Right lobe of liver (tissue), 6 donors: Measurements from ENCODE around the gene DLG2. TPM values are rescaled to one million over a fixed set of nuclear protein-coding genes. Genes with fewer than 3 reads are reported as not detected.

ENCODE experiments used
- ATAC-seq, 4 donors: fragments of 200-7000 bp; cut with Tn5 transposase; one replicate each; pipeline ENCODE4 v1.9.1; 2020; ENCODE audit warnings: mild to moderate bottlenecking in 4 of 4, moderate library complexity in 4 of 4
- DNase-seq, 3 donors: peaks; one replicate each; pipeline ENCODE4 v3.0.0-alpha.2; 2020
- H3K27ac ChIP-seq, 3 donors: fragments of 200-600 bp; one replicate each; pipeline ENCODE4 v1.8.0; 2022
- H3K27me3 ChIP-seq, 2 donors: fragments of 200-600 bp; one replicate each; pipeline ENCODE4 v1.8.0; 2022
- H3K36me3 ChIP-seq, 4 donors: fragments of 200-600 bp; sonication (generic) in 1 of 4; one replicate each; pipeline versions ENCODE4 v1.5.1 to v1.8.0; 2017 to 2022; ENCODE audit warnings: control low read depth in 1 of 4
- H3K4me1 ChIP-seq, 4 donors: fragments of 200-600 bp; sonication (generic) in 1 of 4; one replicate each; pipeline versions ENCODE4 v1.5.1 to v1.8.0; 2017 to 2022; ENCODE audit warnings: control low read depth in 1 of 4
- H3K4me3 ChIP-seq, 3 donors: fragments of 200-600 bp; one replicate each; pipeline ENCODE4 v1.8.0; 2022
- H3K9me3 ChIP-seq, 4 donors: fragments of 200-600 bp; sonication (generic) in 1 of 4; one replicate each; pipeline versions ENCODE4 v1.5.1 to v1.8.0; 2017 to 2022; ENCODE audit warnings: control low read depth in 1 of 4
- POLR2A ChIP-seq: fragments of 450-650 bp; IDR thresholded peaks from one replicate; pipeline ENCODE4 v1.6.1; 2017; ENCODE audit warnings: antibody characterized with exemption, mild to moderate bottlenecking
- WGBS: methylation state at CpG from one replicate; pipeline ENCODE4 v1.1.6; 2018; ENCODE audit warnings: low coverage, low lambda C conversion rate; ENCODE audit not compliant: insufficient coverage; ENCODE audit errors: missing lambda C conversion rate; 5-methylcytosine and 5-hydroxymethylcytosine counted together
- intact Hi-C, 2 donors: fragments of 100-400 bp; cut with DNase I; formaldehyde crosslinking; loops; one replicate each; pipeline versions ENCODE4 v1.11.2 to v1.14.1; 2022
- total RNA-seq, 6 experiments: library from RNA; depleted of rRNA in 2 of 6; stranded (reverse); fragments of >200 nt in 2 of 6; fragmentation: NEBNext Ultra II Directional in 3 of 6; extraction: Animal tissue kit (Norgen Biotek cat#: 25700) in 3 of 6; gene quantifications; one replicate each; pipeline versions ENCODE4 v1.1.0 to v1.2.4, GENCODE V29; 2016 to 2023
- TF ChIP-seq, protein P1 (sequence below), 4 donors: fragments of 200-600 bp in 3 of 4; fragments of 450-650 bp in 1 of 4; IDR thresholded peaks; one replicate each; pipeline versions ENCODE4 v1.5.1 to v1.8.0; 2016 to 2022; ENCODE audit warnings: antibody characterized with exemption in 4 of 4, mild to moderate bottlenecking in 2 of 4
- donor health status: DM: no; HTN: yes; CAD: no.
- donor health status: DM: no; HTN: no; CAD: no.
- donor health status: DM: no; HTN: no; CAD: no.
- donor health status: DM: no; HTN: yes; CAD: no.
- donor health status: DM: no; HTN: yes; CAD: no.

Gene DLG2
- total RNA-seq, 6 experiments from 2014 or later: 1.2 to 6.4 (median 2.5) TPM

- intact Hi-C loops: no loop called here
- no peak overlapping the region for H3K4me3 ChIP-seq
- no peak for ATAC-seq
- H3K4me1 ChIP-seq: no peaks in the 10 kb centered on the region
- no peaks in the 10 kb centered on the region for H3K27me3 ChIP-seq
- no peaks in the 10 kb centered on the region for H3K36me3 ChIP-seq
- TF ChIP-seq, protein P1, sequence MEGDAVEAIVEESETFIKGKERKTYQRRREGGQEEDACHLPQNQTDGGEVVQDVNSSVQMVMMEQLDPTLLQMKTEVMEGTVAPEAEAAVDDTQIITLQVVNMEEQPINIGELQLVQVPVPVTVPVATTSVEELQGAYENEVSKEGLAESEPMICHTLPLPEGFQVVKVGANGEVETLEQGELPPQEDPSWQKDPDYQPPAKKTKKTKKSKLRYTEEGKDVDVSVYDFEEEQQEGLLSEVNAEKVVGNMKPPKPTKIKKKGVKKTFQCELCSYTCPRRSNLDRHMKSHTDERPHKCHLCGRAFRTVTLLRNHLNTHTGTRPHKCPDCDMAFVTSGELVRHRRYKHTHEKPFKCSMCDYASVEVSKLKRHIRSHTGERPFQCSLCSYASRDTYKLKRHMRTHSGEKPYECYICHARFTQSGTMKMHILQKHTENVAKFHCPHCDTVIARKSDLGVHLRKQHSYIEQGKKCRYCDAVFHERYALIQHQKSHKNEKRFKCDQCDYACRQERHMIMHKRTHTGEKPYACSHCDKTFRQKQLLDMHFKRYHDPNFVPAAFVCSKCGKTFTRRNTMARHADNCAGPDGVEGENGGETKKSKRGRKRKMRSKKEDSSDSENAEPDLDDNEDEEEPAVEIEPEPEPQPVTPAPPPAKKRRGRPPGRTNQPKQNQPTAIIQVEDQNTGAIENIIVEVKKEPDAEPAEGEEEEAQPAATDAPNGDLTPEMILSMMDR (IDR thresholded peaks at IDR 0.05): no peak
- TF ChIP-seq POLR2A: no peak
- 83% methylated on average over 6 of the region's 6 CpGs for WGBS
- no peak overlapping the region for H3K27ac ChIP-seq
- no peak for DNase-seq
- no peaks in the 10 kb centered on the region for H3K9me3 ChIP-seq
Observed at GRCh38 chr11:84270466-84270865, 1356.7 kb downstream of the DLG2 start.

- Histone ChIP-seq H3K27me3 (no peaks in the 10 kb centered on the region), H3K9me3 (no peaks in the 10 kb centered on the region), H3K36me3 (no peaks in the 10 kb centered on the region), H3K4me3 (no peak overlapping the region), H3K4me1 (no peaks in the 10 kb centered on the region), H3K27ac (no peak overlapping the region)
- ATAC-seq (no peak), DNase-seq (no peak)
- WGBS: 82% methylated on average over 1 of the region's 1 CpG
- intact Hi-C loops: loop anchor here (10.0 kb wide), 1 partner anchor 429 kb away; no protein-coding TSS in a partner anchor
- no peak for TF ChIP-seq POLR2A
Observed at GRCh38 chr11:84264066-84264465, 1363.1 kb downstream of the DLG2 start.

- Histone ChIP-seq H3K9me3 (no peaks in the 10 kb centered on the region), H3K27me3 (no peaks in the 10 kb centered on the region), H3K4me1 (no peaks in the 10 kb centered on the region), H3K4me3 (no peak overlapping the region), H3K27ac (no peak overlapping the region), H3K36me3 (no peaks in the 10 kb centered on the region)
- TF ChIP-seq, protein P1 (IDR thresholded peaks at IDR 0.05): peak; percentile 67 to 82 (median 72)
- no peak for TF ChIP-seq POLR2A
- DNase-seq (peak; percentile 22 to 60 (median 47)), ATAC-seq (peak; percentile 99 to 100 (median 100))
- intact Hi-C loops: loop anchor here (10.0 kb wide), 1 partner anchor 427 kb away; no protein-coding TSS in a partner anchor
Observed at GRCh38 chr11:84261707-84262106, 1365.4 kb downstream of the DLG2 start.

DNA sequence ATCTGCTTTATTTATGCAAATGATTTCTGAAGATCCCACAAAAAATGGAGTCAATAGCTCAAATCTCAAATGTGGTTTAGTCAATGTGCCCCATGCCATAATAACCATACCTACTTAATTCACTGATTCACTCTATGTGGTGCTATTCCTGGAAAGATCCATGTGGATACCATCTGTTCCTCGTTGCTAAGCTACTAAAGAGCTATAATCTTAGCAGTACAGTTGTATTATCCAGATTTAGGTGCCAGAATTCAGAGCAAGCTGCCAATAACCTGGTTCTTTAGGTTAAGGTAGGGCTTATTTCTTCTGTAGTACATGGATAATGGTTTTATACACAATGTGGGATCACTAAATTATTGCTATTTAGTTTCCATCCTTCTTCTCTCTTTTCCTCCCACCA lies 1366.3 kb downstream of the DLG2 start:
- Histone ChIP-seq H3K36me3 (no peaks in the 10 kb centered on the region), H3K4me1 (no peaks in the 10 kb centered on the region), H3K27me3 (no peaks in the 10 kb centered on the region), H3K27ac (no peak overlapping the region), H3K9me3 (no peaks in the 10 kb centered on the region), H3K4me3 (no peak overlapping the region)
- DNase-seq (no peak), ATAC-seq (no peak)
- WGBS: 38% methylated on average over 1 of the region's 1 CpG
- intact Hi-C loops: loop anchor here (10.0 kb wide), 1 partner anchor 426 kb away; no protein-coding TSS in a partner anchor
- TF ChIP-seq, protein P1 (IDR thresholded peaks at IDR 0.05): no peak
- TF ChIP-seq POLR2A: no peak

- TF ChIP-seq POLR2A: no peak
- TF ChIP-seq, protein P1 (IDR thresholded peaks at IDR 0.05): no peak
- Histone ChIP-seq H3K27ac (no peak overlapping the region), H3K4me3 (no peak overlapping the region), H3K36me3 (no peaks in the 10 kb centered on the region), H3K27me3 (no peaks in the 10 kb centered on the region), H3K9me3 (no peaks in the 10 kb centered on the region), H3K4me1 (no peaks in the 10 kb centered on the region)
- intact Hi-C loops: no loop called here
- WGBS: 33% methylated on average over 1 of the region's 1 CpG
- ATAC-seq: peak in 1 of 4 donors; percentile 22
- no peak for DNase-seq
Observed at GRCh38 chr11:84256618-84257017, 1370.5 kb downstream of the DLG2 start.
